Liver (tissue), 9 donors: ENCODE measurements around the gene TPD52L3. TPM values are rescaled to one million over a fixed set of nuclear protein-coding genes. Genes with fewer than 3 reads are reported as not detected.

Source experiments
- DNase-seq: peaks from one replicate; pipeline ENCODE4 v3.0.0-alpha.2; 2017; ENCODE audit warnings: low spot score
- H3K27ac ChIP-seq, 2 donors: one replicate each; pipeline ENCODE4 v1.7.0; 2013; ENCODE audit warnings: inconsistent platforms in 2 of 2, low read length in 2 of 2, control low read depth in 1 of 2, low read depth in 1 of 2, mild to moderate bottlenecking in 1 of 2
- H3K27me3 ChIP-seq, 4 donors: one replicate each; pipeline versions ENCODE4 v1.6.1 to v1.7.0; 2013; ENCODE audit warnings: low read length in 3 of 4, inconsistent platforms in 1 of 4, mild to moderate bottlenecking in 1 of 4, moderate library complexity in 1 of 4; ENCODE audit not compliant: control insufficient read depth in 4 of 4, insufficient read depth in 4 of 4
- H3K36me3 ChIP-seq, 4 donors: one replicate each; pipeline versions ENCODE4 v1.6.1 to v1.7.0; 2013; ENCODE audit warnings: low read length in 3 of 4, mild to moderate bottlenecking in 3 of 4, low read depth in 1 of 4, moderate library complexity in 1 of 4; ENCODE audit not compliant: control insufficient read depth in 4 of 4, insufficient read depth in 3 of 4
- H3K4me1 ChIP-seq, 4 donors: one replicate each; pipeline versions ENCODE4 v1.6.1 to v1.7.0; 2013; ENCODE audit warnings: low read length in 3 of 4, mild to moderate bottlenecking in 3 of 4, moderate library complexity in 1 of 4; ENCODE audit not compliant: control insufficient read depth in 4 of 4, insufficient read depth in 4 of 4
- H3K4me3 ChIP-seq, 3 donors: one replicate each; pipeline versions ENCODE4 v1.6.1 to v1.7.0; 2013; ENCODE audit warnings: low read length in 3 of 3, control low read depth in 1 of 3, low read depth in 1 of 3, mild to moderate bottlenecking in 1 of 3
- H3K9ac ChIP-seq, 2 donors: one replicate each; pipeline ENCODE4 v1.7.0; 2013; ENCODE audit warnings: low read length in 2 of 2, mild to moderate bottlenecking in 2 of 2, moderate library complexity in 2 of 2, control low read depth in 1 of 2, low read depth in 1 of 2
- H3K9me3 ChIP-seq, 4 donors: one replicate each; pipeline versions ENCODE4 v1.6.1 to v1.7.0; 2013; ENCODE audit warnings: low read length in 3 of 4; ENCODE audit not compliant: control insufficient read depth in 4 of 4
- EGR1 ChIP-seq, 2 donors: IDR thresholded peaks; 2 replicates each; pipeline ENCODE4 v1.6.1; 2016 to 2018; ENCODE audit warnings: antibody characterized with exemption in 2 of 2, low read depth in 2 of 2
- FOXA1 ChIP-seq: IDR thresholded peaks from 2 replicates; pipeline ENCODE4 v1.6.1; 2016; ENCODE audit warnings: antibody characterized with exemption
- FOXA2 ChIP-seq: IDR thresholded peaks from 2 replicates; pipeline ENCODE4 v1.6.1; 2016; ENCODE audit warnings: antibody characterized with exemption
- HNF4A ChIP-seq, 2 donors: conservative IDR thresholded peaks; 2 replicates each; pipeline ENCODE4 v1.6.1; 2016; ENCODE audit warnings: antibody characterized with exemption in 2 of 2, mild to moderate bottlenecking in 2 of 2
- HNF4G ChIP-seq: IDR thresholded peaks from 2 replicates; pipeline ENCODE4 v1.6.1; 2016; ENCODE audit warnings: antibody characterized with exemption
- JUND ChIP-seq, 2 donors: IDR thresholded peaks; 2 replicates each; pipeline ENCODE4 v1.6.1; 2016; ENCODE audit warnings: antibody characterized with exemption in 2 of 2
- NR2F2 ChIP-seq: IDR thresholded peaks from 2 replicates; pipeline ENCODE4 v1.6.1; 2016; ENCODE audit warnings: antibody characterized with exemption
- RAD21 ChIP-seq, 2 donors: IDR thresholded peaks; 2 replicates each; pipeline ENCODE4 v1.6.1; 2016; ENCODE audit warnings: antibody characterized with exemption in 2 of 2, mild to moderate bottlenecking in 2 of 2
- RXRA ChIP-seq, 2 donors: IDR thresholded peaks; 2 replicates each; pipeline ENCODE4 v1.6.1; 2017 to 2018; ENCODE audit warnings: antibody characterized with exemption in 2 of 2, mild to moderate bottlenecking in 1 of 2
- TAF1 ChIP-seq: conservative IDR thresholded peaks from 2 replicates; pipeline ENCODE4 v1.6.1; 2016; ENCODE audit warnings: antibody characterized with exemption, mild to moderate bottlenecking
- YY1 ChIP-seq: IDR thresholded peaks from 2 replicates; pipeline ENCODE4 v1.6.1; 2016; ENCODE audit warnings: antibody characterized with exemption, mild to moderate bottlenecking
- ZBTB33 ChIP-seq: IDR thresholded peaks from 2 replicates; pipeline ENCODE4 v1.6.1; 2016; ENCODE audit warnings: antibody characterized with exemption
- WGBS: extraction: QIAGEN DNeasy Blood & Tissue Kit; methylation state at CpG from one replicate; pipeline ENCODE4 v1.1.7; 2013; 5-methylcytosine and 5-hydroxymethylcytosine counted together
- polyA plus RNA-seq, 2 donors: library from polyadenylated mRNA; stranded (reverse) in 1 of 2; unstranded in 1 of 2; fragments of 200-250 nt in 1 of 2; fragments of >200 nt in 1 of 2; fragmentation: Nextera tagmentation in 1 of 2; extraction: Ambion mirVana in 1 of 2; gene quantifications; one replicate each; pipeline versions ENCODE4 v1.2.1 to v1.2.3, GENCODE V29; 2013 to 2015
- total RNA-seq, 2 donors: library from RNA; depleted of rRNA; stranded (reverse); fragments of >200 nt; gene quantifications; one replicate each; pipeline ENCODE4 v1.2.3, GENCODE V29; 2014
- TF ChIP-seq, protein P1 (sequence below): IDR thresholded peaks from 2 replicates; pipeline ENCODE4 v1.6.1; 2016; ENCODE audit warnings: antibody characterized with exemption, mild to moderate bottlenecking
- TF ChIP-seq, protein P2 (sequence below): fragments of 150-350 bp; IDR thresholded peaks from 2 replicates; pipeline ENCODE4 v1.5.1; 2017; ENCODE audit warnings: improper control_type of control experiment, low read depth, low read length; ENCODE audit not compliant: missing input control
- TF ChIP-seq, protein P3 (sequence below): IDR thresholded peaks from 2 replicates; pipeline ENCODE4 v1.6.1; 2016; ENCODE audit warnings: antibody characterized with exemption
- donor health status: healthy.
- donor health status: healthy.
- donor health status: healthy.
- donor health status: healthy.
- donor health status: healthy.

Gene TPD52L3
- total RNA-seq (not detected), polyA plus RNA-seq (not detected)

DNA sequence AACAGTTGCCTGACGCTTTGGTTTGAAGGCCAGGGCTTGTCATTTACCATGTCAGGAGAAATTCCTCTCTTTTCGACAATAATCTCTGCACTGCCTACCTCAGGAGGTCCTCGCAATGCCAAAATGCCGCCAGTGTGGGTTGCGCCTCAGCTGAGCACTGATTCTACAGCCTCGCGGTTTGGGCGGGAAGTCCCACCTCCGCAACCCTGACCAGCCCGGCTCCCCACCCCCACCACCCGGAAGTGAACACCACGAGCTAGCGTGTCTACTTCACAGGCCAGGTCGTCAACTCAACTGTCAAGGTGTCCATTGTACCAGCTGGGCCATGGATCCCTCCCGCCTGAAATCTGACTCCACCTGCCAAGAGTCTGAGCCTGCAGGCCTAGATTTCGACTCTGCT lies at the start of gene TPD52L3:
Gene TPD52L3, plus strand, starts transcription at position 273 of the 400 bp plus-strand sequence. CDS start 221 bp downstream, outside the sequence.
- Histone ChIP-seq H3K4me1 (no peaks in the 10 kb centered on the region), H3K9me3 (no peaks in the 10 kb centered on the region), H3K9ac (no peak within 1 kb of the TSS), H3K27ac (no peak within 1 kb of the TSS), H3K4me3 (no peak within 1 kb of the TSS), H3K27me3 (no peaks in the 10 kb centered on the region), H3K36me3 (no peaks in the 10 kb centered on the region)
- no peak for TF ChIP-seq EGR1 (IDR thresholded peaks at IDR 0.05; ENCODE audit: low read depth in 2 of 2)
- TF ChIP-seq, protein P1, sequence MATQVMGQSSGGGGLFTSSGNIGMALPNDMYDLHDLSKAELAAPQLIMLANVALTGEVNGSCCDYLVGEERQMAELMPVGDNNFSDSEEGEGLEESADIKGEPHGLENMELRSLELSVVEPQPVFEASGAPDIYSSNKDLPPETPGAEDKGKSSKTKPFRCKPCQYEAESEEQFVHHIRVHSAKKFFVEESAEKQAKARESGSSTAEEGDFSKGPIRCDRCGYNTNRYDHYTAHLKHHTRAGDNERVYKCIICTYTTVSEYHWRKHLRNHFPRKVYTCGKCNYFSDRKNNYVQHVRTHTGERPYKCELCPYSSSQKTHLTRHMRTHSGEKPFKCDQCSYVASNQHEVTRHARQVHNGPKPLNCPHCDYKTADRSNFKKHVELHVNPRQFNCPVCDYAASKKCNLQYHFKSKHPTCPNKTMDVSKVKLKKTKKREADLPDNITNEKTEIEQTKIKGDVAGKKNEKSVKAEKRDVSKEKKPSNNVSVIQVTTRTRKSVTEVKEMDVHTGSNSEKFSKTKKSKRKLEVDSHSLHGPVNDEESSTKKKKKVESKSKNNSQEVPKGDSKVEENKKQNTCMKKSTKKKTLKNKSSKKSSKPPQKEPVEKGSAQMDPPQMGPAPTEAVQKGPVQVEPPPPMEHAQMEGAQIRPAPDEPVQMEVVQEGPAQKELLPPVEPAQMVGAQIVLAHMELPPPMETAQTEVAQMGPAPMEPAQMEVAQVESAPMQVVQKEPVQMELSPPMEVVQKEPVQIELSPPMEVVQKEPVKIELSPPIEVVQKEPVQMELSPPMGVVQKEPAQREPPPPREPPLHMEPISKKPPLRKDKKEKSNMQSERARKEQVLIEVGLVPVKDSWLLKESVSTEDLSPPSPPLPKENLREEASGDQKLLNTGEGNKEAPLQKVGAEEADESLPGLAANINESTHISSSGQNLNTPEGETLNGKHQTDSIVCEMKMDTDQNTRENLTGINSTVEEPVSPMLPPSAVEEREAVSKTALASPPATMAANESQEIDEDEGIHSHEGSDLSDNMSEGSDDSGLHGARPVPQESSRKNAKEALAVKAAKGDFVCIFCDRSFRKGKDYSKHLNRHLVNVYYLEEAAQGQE: no peak
- no peak for TF ChIP-seq HNF4G
- no peak for TF ChIP-seq RAD21 (IDR thresholded peaks at IDR 0.05)
- TF ChIP-seq, protein P2, sequence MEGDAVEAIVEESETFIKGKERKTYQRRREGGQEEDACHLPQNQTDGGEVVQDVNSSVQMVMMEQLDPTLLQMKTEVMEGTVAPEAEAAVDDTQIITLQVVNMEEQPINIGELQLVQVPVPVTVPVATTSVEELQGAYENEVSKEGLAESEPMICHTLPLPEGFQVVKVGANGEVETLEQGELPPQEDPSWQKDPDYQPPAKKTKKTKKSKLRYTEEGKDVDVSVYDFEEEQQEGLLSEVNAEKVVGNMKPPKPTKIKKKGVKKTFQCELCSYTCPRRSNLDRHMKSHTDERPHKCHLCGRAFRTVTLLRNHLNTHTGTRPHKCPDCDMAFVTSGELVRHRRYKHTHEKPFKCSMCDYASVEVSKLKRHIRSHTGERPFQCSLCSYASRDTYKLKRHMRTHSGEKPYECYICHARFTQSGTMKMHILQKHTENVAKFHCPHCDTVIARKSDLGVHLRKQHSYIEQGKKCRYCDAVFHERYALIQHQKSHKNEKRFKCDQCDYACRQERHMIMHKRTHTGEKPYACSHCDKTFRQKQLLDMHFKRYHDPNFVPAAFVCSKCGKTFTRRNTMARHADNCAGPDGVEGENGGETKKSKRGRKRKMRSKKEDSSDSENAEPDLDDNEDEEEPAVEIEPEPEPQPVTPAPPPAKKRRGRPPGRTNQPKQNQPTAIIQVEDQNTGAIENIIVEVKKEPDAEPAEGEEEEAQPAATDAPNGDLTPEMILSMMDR: no peak
- no peak for TF ChIP-seq RXRA (IDR thresholded peaks at IDR 0.05)
- no peak for TF ChIP-seq JUND (IDR thresholded peaks at IDR 0.05)
- TF ChIP-seq, protein P3, sequence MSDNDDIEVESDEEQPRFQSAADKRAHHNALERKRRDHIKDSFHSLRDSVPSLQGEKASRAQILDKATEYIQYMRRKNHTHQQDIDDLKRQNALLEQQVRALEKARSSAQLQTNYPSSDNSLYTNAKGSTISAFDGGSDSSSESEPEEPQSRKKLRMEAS: no peak
- no peak for TF ChIP-seq TAF1
- TF ChIP-seq FOXA2: no peak
- no peak for TF ChIP-seq FOXA1
- TF ChIP-seq YY1: no peak
- TF ChIP-seq HNF4A (conservative IDR thresholded peaks at IDR 0.05): no peak
- no peak for TF ChIP-seq ZBTB33
- 92% methylated on average over 16 of the region's 16 CpGs for WGBS
- DNase-seq: no peak

DNA sequence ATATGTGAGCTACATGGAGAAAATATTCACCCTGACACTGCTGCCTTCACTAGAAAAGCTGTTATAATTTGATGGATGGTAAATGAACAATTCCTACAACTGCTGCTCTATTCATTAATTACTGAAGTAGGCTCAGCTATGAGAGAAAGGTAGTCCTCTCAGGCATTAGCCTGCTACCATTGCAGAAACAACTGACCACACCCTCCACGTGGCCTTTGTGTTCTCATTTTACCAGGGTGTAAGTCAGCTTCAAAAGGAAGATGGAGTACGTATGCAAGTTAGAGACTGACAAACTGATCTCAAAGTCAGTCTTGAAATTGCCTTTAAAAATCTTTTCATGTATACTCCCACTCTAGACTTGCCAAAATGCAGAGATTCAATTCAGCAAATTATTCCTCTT lies 26.3 kb upstream of the TPD52L3 start:
- DNase-seq: no peak
- Histone ChIP-seq H3K4me3 (no peak overlapping the region), H3K9ac (no peak overlapping the region), H3K27me3 (no peaks in the 10 kb centered on the region), H3K9me3 (no peaks in the 10 kb centered on the region), H3K27ac (no peak overlapping the region), H3K36me3 (no peaks in the 10 kb centered on the region), H3K4me1 (no peaks in the 10 kb centered on the region)
- WGBS: 33% methylated on average over 2 of the region's 2 CpGs
- no peak for TF ChIP-seq NR2F2
- no peak for TF ChIP-seq EGR1 (IDR thresholded peaks at IDR 0.05; ENCODE audit: low read depth in 2 of 2)
